ENCODE measurements around the gene TBPL2. TPM values are rescaled to one million over a fixed set of nuclear protein-coding genes. Genes with fewer than 3 reads are reported as not detected.

TBPL2 gene
- total RNA-seq, 3 donors from 2014 or later, result not detected

- ATAC-seq, result peak; percentile 75
- TF ChIP-seq, protein P1, sequence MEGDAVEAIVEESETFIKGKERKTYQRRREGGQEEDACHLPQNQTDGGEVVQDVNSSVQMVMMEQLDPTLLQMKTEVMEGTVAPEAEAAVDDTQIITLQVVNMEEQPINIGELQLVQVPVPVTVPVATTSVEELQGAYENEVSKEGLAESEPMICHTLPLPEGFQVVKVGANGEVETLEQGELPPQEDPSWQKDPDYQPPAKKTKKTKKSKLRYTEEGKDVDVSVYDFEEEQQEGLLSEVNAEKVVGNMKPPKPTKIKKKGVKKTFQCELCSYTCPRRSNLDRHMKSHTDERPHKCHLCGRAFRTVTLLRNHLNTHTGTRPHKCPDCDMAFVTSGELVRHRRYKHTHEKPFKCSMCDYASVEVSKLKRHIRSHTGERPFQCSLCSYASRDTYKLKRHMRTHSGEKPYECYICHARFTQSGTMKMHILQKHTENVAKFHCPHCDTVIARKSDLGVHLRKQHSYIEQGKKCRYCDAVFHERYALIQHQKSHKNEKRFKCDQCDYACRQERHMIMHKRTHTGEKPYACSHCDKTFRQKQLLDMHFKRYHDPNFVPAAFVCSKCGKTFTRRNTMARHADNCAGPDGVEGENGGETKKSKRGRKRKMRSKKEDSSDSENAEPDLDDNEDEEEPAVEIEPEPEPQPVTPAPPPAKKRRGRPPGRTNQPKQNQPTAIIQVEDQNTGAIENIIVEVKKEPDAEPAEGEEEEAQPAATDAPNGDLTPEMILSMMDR (IDR thresholded peaks at IDR 0.05), result no peak
- Histone ChIP-seq H3K4me1 (ENCODE audit: low read depth) (no peaks in the 10 kb centered on the region), H3K4me3 (no peak overlapping the region), H3K9me3 (no peaks in the 10 kb centered on the region), H3K36me3 (ENCODE audit: low read depth) (no peaks in the 10 kb centered on the region)
- DNase-seq, result peak in 2 of 3 donors; percentile 42 to 55
- intact Hi-C loops (cut with DNase I, micrococcal nuclease), result no loop called here
Measured at GRCh38 chr14:55416866-55417265, 23.6 kb downstream of the TBPL2 start.

GRCh38 chr14:55414551-55414950 lies 25.9 kb downstream of the TBPL2 start:
- TF ChIP-seq, protein P1 (IDR thresholded peaks at IDR 0.05), result no peak
- Histone ChIP-seq H3K4me3 (no peak overlapping the region), H3K4me1 (ENCODE audit: low read depth) (peaks cover 7% of the 10 kb centered on the region), H3K9me3 (no peaks in the 10 kb centered on the region), H3K36me3 (ENCODE audit: low read depth) (no peaks in the 10 kb centered on the region)
- ATAC-seq (no peak), DNase-seq (no peak)
- intact Hi-C loops (cut with DNase I, micrococcal nuclease), result no loop called here

- DNase-seq (no peak), ATAC-seq (no peak)
- intact Hi-C loops (cut with DNase I, micrococcal nuclease), result no loop called here
- Histone ChIP-seq H3K4me1 (ENCODE audit: low read depth) (peaks cover 7% of the 10 kb centered on the region), H3K36me3 (ENCODE audit: low read depth) (no peaks in the 10 kb centered on the region), H3K4me3 (no peak overlapping the region), H3K9me3 (no peaks in the 10 kb centered on the region)
- TF ChIP-seq, protein P1 (IDR thresholded peaks at IDR 0.05), result no peak
Measured at GRCh38 chr14:55412676-55413075, 27.7 kb downstream of the TBPL2 start.

DNA sequence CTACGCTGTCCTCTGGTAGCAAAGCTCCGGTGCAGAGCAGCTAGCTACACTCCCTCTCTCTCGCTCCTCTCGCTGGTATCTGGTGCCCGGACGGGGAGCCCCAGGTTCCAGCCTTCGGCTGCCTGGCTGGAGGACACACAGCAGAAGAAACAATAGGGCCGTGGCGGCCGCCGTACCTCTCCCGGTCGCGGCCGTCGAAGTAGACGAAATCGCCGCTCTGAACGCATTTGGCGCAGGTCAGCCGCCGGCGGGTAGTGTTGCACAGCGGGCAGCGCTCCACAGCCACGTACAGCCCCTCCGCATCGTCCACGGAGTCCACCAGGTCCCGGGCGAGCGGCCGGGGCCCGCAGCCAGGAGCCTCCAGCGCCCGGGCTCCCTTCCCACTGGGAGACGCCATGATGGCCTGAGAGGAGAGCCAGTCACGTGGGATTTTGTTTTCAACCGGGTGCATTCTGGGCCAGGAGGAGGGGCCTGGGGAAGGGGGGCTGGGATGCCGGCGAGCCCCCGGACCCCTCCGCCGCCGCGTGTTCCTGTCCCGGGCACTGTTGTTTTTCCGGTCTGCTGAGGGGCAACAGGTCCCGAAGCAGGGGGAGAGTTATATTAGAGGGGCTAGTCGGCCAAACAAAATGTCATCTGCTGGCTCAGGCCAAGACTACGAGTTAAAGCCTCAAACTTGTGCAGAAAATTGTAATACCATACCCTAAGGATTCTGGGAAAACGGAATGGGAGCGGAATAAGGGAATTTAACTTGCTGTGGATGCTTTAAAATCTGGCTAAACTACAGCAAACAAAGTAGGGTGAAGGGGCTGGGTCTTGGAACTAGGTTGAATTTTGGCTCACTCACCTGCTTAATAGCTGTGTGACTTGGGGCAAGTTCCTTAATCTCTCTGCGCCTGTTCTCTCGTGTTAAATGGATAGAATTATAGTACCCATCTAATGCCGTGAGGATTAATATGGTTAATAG lies 28.7 kb downstream of the TBPL2 start, which contains the start of gene ATG14:
Gene ATG14, minus strand, starts transcription at position 405 of the 964 bp plus-strand sequence. Its CDS starts 8 bp downstream, at position 397.
- H3K9me3 ChIP-seq, result no peaks in the 10 kb centered on the region
- H3K4me3 ChIP-seq, result peak within 1 kb of the TSS; percentile 93
- peak; percentile 99 for ATAC-seq
- H3K36me3 ChIP-seq (ENCODE audit: low read depth), result no peaks in the 10 kb centered on the region
- intact Hi-C loops (cut with DNase I, micrococcal nuclease), result no loop called here
- H3K4me1 ChIP-seq (ENCODE audit: low read depth), result peaks cover 7% of the 10 kb centered on the region
- TF ChIP-seq, protein P1 (IDR thresholded peaks at IDR 0.05), result no peak
- peak; percentile 82 to 90 (median 88) for DNase-seq

GRCh38 chr14:55410876-55411275 lies 29.5 kb downstream of the TBPL2 start:
- intact Hi-C loops (cut with DNase I, micrococcal nuclease), result no loop called here
- DNase-seq (no peak), ATAC-seq (no peak)
- Histone ChIP-seq H3K36me3 (ENCODE audit: low read depth) (no peaks in the 10 kb centered on the region), H3K9me3 (no peaks in the 10 kb centered on the region), H3K4me1 (ENCODE audit: low read depth) (peaks cover 7% of the 10 kb centered on the region), H3K4me3 (peak overlapping the region; percentile 93)
- TF ChIP-seq, protein P1 (IDR thresholded peaks at IDR 0.05), result no peak
